Pancreas (tissue), 10 donors: ENCODE data around the gene MGMT. TPM values are rescaled to one million over a fixed set of nuclear protein-coding genes. Genes with fewer than 3 reads are reported as not detected.
A peak's percentile ranks its signal among the peaks of the same experiment; 100 is the strongest.

Experiments
- ATAC-seq, 4 donors: fragments of 200-7000 bp; cut with Tn5 transposase; one replicate each; pipeline versions ENCODE4 v1.8.0 to v1.9.1; 2020; ENCODE audit warnings: mild to moderate bottlenecking in 4 of 4, moderate library complexity in 4 of 4
- DNase-seq, 6 donors: peaks; one replicate each; pipeline ENCODE4 v3.0.0-alpha.2; 2020
- FAIRE-seq: peaks from 2 replicates; lab custom pipeline; 2012; peaks lifted over from hg19 to GRCh38; lab: Jason Lieb, UNC
- H3K27ac ChIP-seq, 4 donors: fragments of 200-600 bp; sonication (generic); 1 replicate in 3 of 4; 2 replicates in 1 of 4; pipeline versions ENCODE4 v1.5.0 to v1.8.0; 2020
- H3K27me3 ChIP-seq, 4 donors: fragments of 200-600 bp; one replicate each; pipeline ENCODE4 v1.8.0; 2021
- H3K36me3 ChIP-seq, 3 donors: fragments of 200-600 bp; sonication (generic) in 1 of 3; one replicate each; pipeline versions ENCODE4 v1.5.0 to v1.8.0; 2020 to 2021
- H3K4me1 ChIP-seq, 3 donors: fragments of 200-600 bp; one replicate each; pipeline ENCODE4 v1.8.0; 2021
- H3K4me3 ChIP-seq, 4 donors: fragments of 200-600 bp; sonication (generic) in 2 of 4; one replicate each; pipeline versions ENCODE4 v1.5.0 to v1.8.0; 2020 to 2021
- H3K9me3 ChIP-seq, 4 donors: fragments of 200-600 bp; one replicate each; pipeline ENCODE4 v1.8.0; 2021
- WGBS, 2 donors: extraction: QIAGEN DNeasy Blood & Tissue Kit; methylation state at CpG; one replicate each; pipeline ENCODE4 v1.1.7; 2013; 5-methylcytosine and 5-hydroxymethylcytosine counted together
- intact Hi-C, 3 donors: fragments of 100-400 bp; cut with DNase I; formaldehyde crosslinking; loops; one replicate each; pipeline versions ENCODE4 v1.11.1 to v1.14.2; 2022
- polyA plus RNA-seq, 2 donors: library from polyadenylated mRNA; stranded (reverse); fragments of 200-250 nt; gene quantifications; one replicate each; pipeline ENCODE4 v1.2.3, GENCODE V29; 2013
- total RNA-seq, 6 donors: library from RNA; stranded (reverse); fragmentation: NEBNext Ultra II Directional in 4 of 6; extraction: Animal tissue kit (Norgen Biotek cat#: 25700) in 4 of 6; gene quantifications; one replicate each; pipeline versions ENCODE4 v1.2.1 to v1.2.4, GENCODE V29; 2021 to 2023
- TF ChIP-seq, protein P1 (sequence below), 4 donors: fragments of 200-600 bp; sonication (generic) in 3 of 4; IDR thresholded peaks; one replicate each; pipeline versions ENCODE4 v1.5.0 to v1.8.0; 2021; ENCODE audit warnings: antibody characterized with exemption in 4 of 4
- donor health status: healthy with polysubstance abuse.
- donor health status: DM: no; HTN: no; CAD: no; lungs with moderate emphysema.
- donor health status: DM: no; HTN: no; CAD: no.
- donor health status: control.
- donor health status: control.
- donor health status: Bipolar disorder and iron deficiency.
- donor health status: DM: yes; HTN: yes; CAD: no.
- donor health status: DM: no; HTN: no; CAD: no.
- donor health status: DM: no; HTN: no; CAD: no.
- donor health status: DM: yes; HTN: yes; CAD: no.

Gene MGMT
- total and polyA plus RNA-seq, 8 donors, result 9.1 to 18.6 (median 12.0) TPM

DNA sequence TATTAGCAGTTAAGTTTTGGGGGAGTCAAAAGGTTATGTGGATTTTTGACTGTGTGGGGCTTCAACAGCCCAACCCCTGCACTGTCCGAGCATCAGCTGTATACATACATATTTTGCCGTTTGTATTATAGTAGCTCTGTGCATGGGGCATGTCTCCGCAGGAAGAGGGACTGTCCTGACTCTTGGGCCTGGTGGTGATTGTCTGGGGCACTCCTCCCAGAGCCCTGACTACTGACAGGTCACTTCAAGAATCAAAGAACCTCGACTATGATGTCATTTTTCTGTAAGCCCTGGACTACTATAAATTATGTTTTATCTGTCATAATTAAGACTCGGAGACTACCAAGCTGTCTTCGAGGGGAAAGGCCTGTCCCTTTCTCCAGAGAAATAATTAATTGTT lies 51.8 kb downstream of the MGMT start:
- TF ChIP-seq, protein P1, sequence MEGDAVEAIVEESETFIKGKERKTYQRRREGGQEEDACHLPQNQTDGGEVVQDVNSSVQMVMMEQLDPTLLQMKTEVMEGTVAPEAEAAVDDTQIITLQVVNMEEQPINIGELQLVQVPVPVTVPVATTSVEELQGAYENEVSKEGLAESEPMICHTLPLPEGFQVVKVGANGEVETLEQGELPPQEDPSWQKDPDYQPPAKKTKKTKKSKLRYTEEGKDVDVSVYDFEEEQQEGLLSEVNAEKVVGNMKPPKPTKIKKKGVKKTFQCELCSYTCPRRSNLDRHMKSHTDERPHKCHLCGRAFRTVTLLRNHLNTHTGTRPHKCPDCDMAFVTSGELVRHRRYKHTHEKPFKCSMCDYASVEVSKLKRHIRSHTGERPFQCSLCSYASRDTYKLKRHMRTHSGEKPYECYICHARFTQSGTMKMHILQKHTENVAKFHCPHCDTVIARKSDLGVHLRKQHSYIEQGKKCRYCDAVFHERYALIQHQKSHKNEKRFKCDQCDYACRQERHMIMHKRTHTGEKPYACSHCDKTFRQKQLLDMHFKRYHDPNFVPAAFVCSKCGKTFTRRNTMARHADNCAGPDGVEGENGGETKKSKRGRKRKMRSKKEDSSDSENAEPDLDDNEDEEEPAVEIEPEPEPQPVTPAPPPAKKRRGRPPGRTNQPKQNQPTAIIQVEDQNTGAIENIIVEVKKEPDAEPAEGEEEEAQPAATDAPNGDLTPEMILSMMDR (IDR thresholded peaks at IDR 0.05), result no peak
- no peak overlapping the region for H3K4me3 ChIP-seq
- no peak for ATAC-seq
- H3K4me1 ChIP-seq, result no peaks in the 10 kb centered on the region
- no peaks in the 10 kb centered on the region for H3K36me3 ChIP-seq
- H3K27ac ChIP-seq, result no peak overlapping the region
- no peak for DNase-seq
- no peaks in the 10 kb centered on the region for H3K9me3 ChIP-seq
- WGBS, 2 donors, result 65 to 67% methylated on average over 6 of the region's 6 CpGs
- no peak for FAIRE-seq
- intact Hi-C loops, result no loop called here
- H3K27me3 ChIP-seq, result no peaks in the 10 kb centered on the region

DNA sequence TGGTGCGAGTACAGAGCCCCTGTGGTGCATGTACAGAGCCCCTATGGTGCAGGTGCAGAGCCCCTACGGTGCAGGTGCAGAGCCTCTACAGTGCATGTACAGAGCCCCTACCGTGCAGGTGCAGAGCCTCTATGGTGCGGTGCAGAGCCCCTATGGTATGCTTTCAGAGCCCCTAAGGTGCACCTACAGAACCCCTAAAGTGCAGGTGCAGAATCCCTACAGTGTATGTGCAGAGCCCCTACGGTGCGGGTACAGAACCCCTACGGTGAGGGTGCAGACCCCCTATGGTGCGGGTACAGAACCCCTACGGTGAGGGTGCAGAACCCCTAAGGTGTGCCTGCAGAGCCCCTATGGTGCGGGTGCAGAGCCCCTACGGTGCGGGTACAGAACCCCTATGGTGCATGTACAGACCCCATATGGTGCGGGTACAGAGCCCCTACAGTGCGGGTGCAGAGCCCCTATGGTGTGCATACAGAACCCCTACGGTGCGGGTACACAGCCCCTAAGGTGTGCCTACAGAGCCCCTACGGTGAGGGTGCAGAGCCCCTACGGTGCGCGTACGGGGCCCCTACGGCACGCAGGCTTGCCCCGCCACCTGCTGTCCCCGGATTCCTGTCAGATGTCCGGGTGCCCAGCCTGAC lies 53.5 kb downstream of the MGMT start:
- intact Hi-C loops, result no loop called here
- 94 to 97% methylated on average over 26 of the region's 26 CpGs for WGBS, 2 donors

DNA sequence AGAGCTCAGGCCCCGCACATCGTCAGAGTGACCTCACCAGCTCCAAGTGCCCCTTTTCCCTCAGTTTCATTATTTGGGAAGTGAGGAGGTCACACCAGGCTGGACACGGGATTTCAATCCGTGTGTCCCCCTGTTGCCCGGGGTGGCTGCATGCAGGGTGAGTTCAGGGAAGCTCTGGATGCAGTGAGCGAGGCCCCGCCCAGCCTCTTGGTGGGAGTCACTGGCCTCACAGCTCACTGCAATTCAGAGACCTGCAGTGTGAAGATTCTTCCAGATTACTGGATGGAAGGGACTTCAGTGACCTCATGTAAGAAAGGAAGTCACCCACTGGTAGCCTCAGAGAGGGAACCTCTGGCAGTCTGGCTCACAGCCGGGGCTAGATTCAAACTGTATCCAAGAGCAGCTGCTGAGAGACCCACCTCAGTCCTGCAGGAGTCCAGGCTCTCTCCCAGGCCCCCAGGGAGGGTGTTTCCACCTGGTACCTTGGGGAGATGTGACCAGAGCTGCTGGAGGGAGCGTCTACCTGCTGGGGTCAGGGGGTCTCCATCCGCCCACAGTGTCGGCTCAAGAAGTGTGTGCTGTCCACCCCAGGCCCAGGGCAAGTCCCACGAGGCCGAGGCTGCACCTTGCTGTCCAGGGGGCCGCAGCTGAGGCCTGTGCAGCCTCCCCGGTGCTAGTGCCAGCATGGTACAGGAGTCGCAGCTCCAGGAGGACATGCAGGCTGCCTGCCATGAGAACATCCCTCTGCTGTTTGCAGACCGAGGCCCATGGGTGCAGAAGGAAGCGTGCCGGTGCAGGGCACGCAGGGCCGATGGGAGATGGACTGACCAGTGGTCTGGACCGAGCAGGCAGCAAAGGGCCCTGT lies 54.4 kb downstream of the MGMT start:
- DNase-seq, result peak in 1 of 6 donors; percentile 41
- TF ChIP-seq, protein P1 (IDR thresholded peaks at IDR 0.05), result no peak
- 95 to 96% methylated on average over 22 of the region's 22 CpGs for WGBS, 2 donors
- Histone ChIP-seq H3K4me1 (no peaks in the 10 kb centered on the region), H3K36me3 (no peaks in the 10 kb centered on the region), H3K4me3 (no peak overlapping the region), H3K9me3 (no peaks in the 10 kb centered on the region), H3K27ac (no peak overlapping the region), H3K27me3 (no peaks in the 10 kb centered on the region)
- ATAC-seq, result no peak
- FAIRE-seq, result no peak
- intact Hi-C loops, result no loop called here

More for the DNA sequence above, 53.5 kb downstream of the MGMT start:
- peak in 1 of 6 donors; percentile 44 for DNase-seq
- H3K36me3 ChIP-seq, result no peaks in the 10 kb centered on the region
- H3K27me3 ChIP-seq, result no peaks in the 10 kb centered on the region
- H3K4me3 ChIP-seq, result no peak overlapping the region
- no peak for FAIRE-seq
- TF ChIP-seq, protein P1 (IDR thresholded peaks at IDR 0.05), result no peak
- no peak for ATAC-seq
- H3K9me3 ChIP-seq, result no peaks in the 10 kb centered on the region
- no peak overlapping the region for H3K27ac ChIP-seq
- H3K4me1 ChIP-seq, result no peaks in the 10 kb centered on the region

DNA sequence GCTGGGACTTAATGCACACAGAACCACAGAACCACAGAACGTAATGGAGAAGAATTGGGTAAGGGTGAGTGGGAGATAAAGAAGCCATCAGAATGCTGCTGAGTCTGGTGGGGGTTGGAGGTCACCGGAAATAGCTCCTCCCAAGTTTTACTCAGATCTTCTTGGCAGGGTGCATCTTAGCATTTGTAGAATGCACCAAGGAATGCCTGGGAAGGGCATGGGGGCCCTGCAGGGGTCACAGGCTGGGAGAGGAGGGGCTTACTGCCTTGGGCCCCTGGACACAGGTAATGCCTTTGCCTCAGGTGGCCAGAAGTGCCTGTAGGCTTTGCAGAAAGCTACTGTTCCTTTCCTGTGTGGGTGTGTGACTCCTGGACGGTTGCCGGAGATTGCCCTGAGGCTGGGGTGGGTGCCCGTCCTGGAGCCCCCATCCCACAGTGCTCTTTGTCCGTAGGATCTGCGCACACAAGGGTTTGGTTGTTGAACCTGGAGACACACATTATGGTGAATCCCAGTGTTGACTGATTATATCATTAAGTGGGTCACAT lies 55.1 kb downstream of the MGMT start:
- no peaks in the 10 kb centered on the region for H3K27me3 ChIP-seq
- no peak overlapping the region for H3K27ac ChIP-seq
- WGBS, 2 donors, result 95 to 98% methylated on average over 7 of the region's 7 CpGs
- ATAC-seq, result no peak
- DNase-seq, result no peak
- intact Hi-C loops, result no loop called here
- TF ChIP-seq, protein P1 (IDR thresholded peaks at IDR 0.05), result no peak
- H3K4me1 ChIP-seq, result no peaks in the 10 kb centered on the region
- no peaks in the 10 kb centered on the region for H3K36me3 ChIP-seq
- FAIRE-seq, result no peak
- H3K4me3 ChIP-seq, result no peak overlapping the region
- H3K9me3 ChIP-seq, result no peaks in the 10 kb centered on the region
